Natural killer cell (primary cell): ENCODE data around the gene PTPN7. TPM values are rescaled to one million over a fixed set of nuclear protein-coding genes. Genes with fewer than 3 reads are reported as not detected.

Experiments
- ATAC-seq, 3 donors: fragments of 150-1000 bp in 2 of 3; fragments of 200-7000 bp in 1 of 3; cut with Tn5 transposase; 1 replicate in 1 of 3; 2 replicates in 2 of 3; pipeline ENCODE4 v1.10.0; 2021; ENCODE audit warnings: mild to moderate bottlenecking in 2 of 3, moderate library complexity in 2 of 3
- DNase-seq, 2 donors: peaks; one replicate each; pipeline versions ENCODE4 v3.0.0 to v3.0.0-alpha.2; 2013 to 2021; ENCODE audit warnings: mixed read lengths in 1 of 2
- H3K27ac ChIP-seq: one replicate; pipeline ENCODE4 v1.5.1; 2013; ENCODE audit warnings: mild to moderate bottlenecking, low read length
- H3K27me3 ChIP-seq: one replicate; pipeline ENCODE4 v1.6.1; 2013; ENCODE audit warnings: low read length; ENCODE audit not compliant: control insufficient read depth, insufficient read depth
- H3K36me3 ChIP-seq: one replicate; pipeline ENCODE4 v1.6.1; 2013; ENCODE audit warnings: low read length; ENCODE audit not compliant: control insufficient read depth, insufficient read depth
- H3K4me1 ChIP-seq: one replicate; pipeline ENCODE4 v1.6.1; 2013; ENCODE audit warnings: low read length; ENCODE audit not compliant: control insufficient read depth, insufficient read depth
- H3K4me3 ChIP-seq: one replicate; pipeline ENCODE4 v1.5.1; 2013; ENCODE audit warnings: low read length
- H3K9me3 ChIP-seq: one replicate; pipeline ENCODE4 v1.6.1; 2013; ENCODE audit warnings: low read length; ENCODE audit not compliant: control insufficient read depth, insufficient read depth
- H3K27ac Mint-ChIP-seq, 2 donors: one replicate each; pipeline ENCODE4 v1.8.0; 2022; ENCODE audit warnings: mild to moderate bottlenecking in 2 of 2, mixed read lengths in 2 of 2, moderate library complexity in 1 of 2
- H3K27me3 Mint-ChIP-seq, 2 donors: one replicate each; pipeline ENCODE4 v1.8.0; 2022; ENCODE audit warnings: low read depth in 2 of 2, mixed read lengths in 2 of 2
- H3K36me3 Mint-ChIP-seq: one replicate; pipeline ENCODE4 v1.8.0; 2022; ENCODE audit warnings: mixed read lengths
- H3K4me1 Mint-ChIP-seq, 2 donors: one replicate each; pipeline ENCODE4 v1.8.0; 2022; ENCODE audit warnings: mixed read lengths in 2 of 2
- H3K4me3 Mint-ChIP-seq: one replicate; pipeline ENCODE4 v1.8.0; 2022; ENCODE audit warnings: mild to moderate bottlenecking, moderate library complexity, mixed read lengths
- H3K9me3 Mint-ChIP-seq, 2 donors: one replicate each; pipeline ENCODE4 v1.8.0; 2022; ENCODE audit warnings: mixed read lengths in 2 of 2
- WGBS: methylation state at CpG from one replicate; pipeline ENCODE4 v1.1.7; 2013; ENCODE audit warnings: missing lambda C conversion rate; ENCODE audit not compliant: insufficient coverage; 5-methylcytosine and 5-hydroxymethylcytosine counted together
- intact Hi-C: fragments of 100-400 bp; cut with micrococcal nuclease; formaldehyde crosslinking; loops from one replicate; pipeline ENCODE4 v1.14.2; 2022
- total RNA-seq, 4 donors: library from RNA; stranded (reverse); fragments of 120-200 nt in 1 of 4; gene quantifications; one replicate each; pipeline versions ENCODE4 v1.2.3 to v1.2.4, GENCODE V29; 2013 to 2022
- TF ChIP-seq, protein P1 (sequence below): fragments of 200-600 bp; IDR thresholded peaks from one replicate; pipeline ENCODE4 v1.8.0; 2022; ENCODE audit warnings: antibody characterized with exemption

The PTPN7 gene
- total RNA-seq, 3 donors from 2014 or later (not counting 1 experiment from before 2014, with no cell fraction given) = 144 to 241 (median 196) TPM

DNA sequence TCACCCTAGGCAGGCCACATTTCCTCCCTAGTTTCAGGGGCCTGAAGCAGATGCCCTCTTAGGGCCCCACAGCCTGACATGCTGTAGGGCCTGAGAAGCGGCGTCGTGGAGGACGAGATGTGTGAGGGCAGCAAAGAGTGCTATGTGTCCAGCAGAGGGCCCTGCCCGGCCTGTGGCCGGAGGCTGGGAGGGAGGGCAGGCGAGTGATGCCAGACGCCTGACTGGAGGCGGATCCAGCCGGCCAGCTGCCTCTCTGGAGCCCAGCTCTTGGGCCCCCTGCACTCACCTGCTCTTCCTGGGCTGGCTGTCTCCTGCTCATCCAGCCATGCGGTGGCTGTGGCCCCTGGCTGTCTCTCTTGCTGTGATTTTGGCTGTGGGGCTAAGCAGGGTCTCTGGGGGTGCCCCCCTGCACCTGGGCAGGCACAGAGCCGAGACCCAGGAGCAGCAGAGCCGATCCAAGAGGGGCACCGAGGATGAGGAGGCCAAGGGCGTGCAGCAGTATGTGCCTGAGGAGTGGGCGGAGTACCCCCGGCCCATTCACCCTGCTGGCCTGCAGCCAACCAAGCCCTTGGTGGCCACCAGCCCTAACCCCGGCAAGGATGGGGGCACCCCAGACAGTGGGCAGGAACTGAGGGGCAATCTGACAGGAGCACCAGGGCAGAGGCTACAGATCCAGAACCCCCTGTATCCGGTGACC is 37.6 kb downstream of the PTPN7 start, which contains the start of gene GPR37L1:
GPR37L1 (plus strand) TSS at position 279 of the 697 bp plus-strand sequence; CDS start at position 326, 47 bp downstream.
- no peak within 1 kb of the TSS for H3K4me3 ChIP-seq
- Mint-ChIP-seq H3K9me3 (no peaks in the 10 kb centered on the region), H3K27me3 (peaks cover 10% of the 10 kb centered on the region in 2 donors), H3K36me3 (no peaks in the 10 kb centered on the region), H3K4me3 (no peak within 1 kb of the TSS), H3K4me1 (no peaks in the 10 kb centered on the region), H3K27ac (no peak within 1 kb of the TSS)
- H3K27ac ChIP-seq = no peak within 1 kb of the TSS
- ATAC-seq (no peak), DNase-seq (no peak)
- no peaks in the 10 kb centered on the region for H3K27me3 ChIP-seq
- H3K4me1 ChIP-seq = no peaks in the 10 kb centered on the region
- no peaks in the 10 kb centered on the region for H3K9me3 ChIP-seq
- TF ChIP-seq, protein P1, sequence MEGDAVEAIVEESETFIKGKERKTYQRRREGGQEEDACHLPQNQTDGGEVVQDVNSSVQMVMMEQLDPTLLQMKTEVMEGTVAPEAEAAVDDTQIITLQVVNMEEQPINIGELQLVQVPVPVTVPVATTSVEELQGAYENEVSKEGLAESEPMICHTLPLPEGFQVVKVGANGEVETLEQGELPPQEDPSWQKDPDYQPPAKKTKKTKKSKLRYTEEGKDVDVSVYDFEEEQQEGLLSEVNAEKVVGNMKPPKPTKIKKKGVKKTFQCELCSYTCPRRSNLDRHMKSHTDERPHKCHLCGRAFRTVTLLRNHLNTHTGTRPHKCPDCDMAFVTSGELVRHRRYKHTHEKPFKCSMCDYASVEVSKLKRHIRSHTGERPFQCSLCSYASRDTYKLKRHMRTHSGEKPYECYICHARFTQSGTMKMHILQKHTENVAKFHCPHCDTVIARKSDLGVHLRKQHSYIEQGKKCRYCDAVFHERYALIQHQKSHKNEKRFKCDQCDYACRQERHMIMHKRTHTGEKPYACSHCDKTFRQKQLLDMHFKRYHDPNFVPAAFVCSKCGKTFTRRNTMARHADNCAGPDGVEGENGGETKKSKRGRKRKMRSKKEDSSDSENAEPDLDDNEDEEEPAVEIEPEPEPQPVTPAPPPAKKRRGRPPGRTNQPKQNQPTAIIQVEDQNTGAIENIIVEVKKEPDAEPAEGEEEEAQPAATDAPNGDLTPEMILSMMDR = no peak
- WGBS = 87% methylated on average over 19 of the region's 19 CpGs
- intact Hi-C loops = no loop called here
- no peaks in the 10 kb centered on the region for H3K36me3 ChIP-seq

DNA sequence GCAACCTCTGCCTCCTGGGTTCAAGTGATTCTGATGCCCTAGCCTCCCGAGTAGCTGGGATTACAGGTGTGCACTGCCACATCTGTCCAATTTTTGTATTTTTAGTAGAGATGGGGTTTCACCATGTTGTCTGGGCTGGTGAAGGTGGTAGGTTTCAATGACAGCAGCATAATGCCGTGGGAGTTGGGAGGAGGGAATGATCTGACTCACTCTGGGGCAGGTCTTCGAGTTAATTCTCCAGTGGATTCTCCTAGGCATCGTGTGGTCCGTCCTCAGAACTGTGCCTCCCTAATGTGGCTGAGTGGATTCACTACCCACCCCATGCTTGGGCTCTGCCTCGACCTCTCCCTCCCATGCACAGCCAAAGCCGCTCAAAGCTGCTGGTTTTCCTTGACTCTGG is 39.4 kb downstream of the PTPN7 start:
- Histone ChIP-seq H3K4me1 (no peaks in the 10 kb centered on the region), H3K27ac (no peak overlapping the region), H3K9me3 (no peaks in the 10 kb centered on the region), H3K4me3 (no peak overlapping the region), H3K36me3 (no peaks in the 10 kb centered on the region), H3K27me3 (no peaks in the 10 kb centered on the region)
- H3K4me1 Mint-ChIP-seq = no peaks in the 10 kb centered on the region
- WGBS = 79% methylated on average over 7 of the region's 7 CpGs
- H3K27ac Mint-ChIP-seq = no peak overlapping the region
- intact Hi-C loops = no loop called here
- H3K36me3 Mint-ChIP-seq = no peaks in the 10 kb centered on the region
- ATAC-seq (no peak), DNase-seq (no peak)
- H3K27me3 Mint-ChIP-seq = peaks cover 10% of the 10 kb centered on the region in 2 donors
- H3K4me3 Mint-ChIP-seq = no peak overlapping the region
- TF ChIP-seq, protein P1 = no peak
- H3K9me3 Mint-ChIP-seq = no peaks in the 10 kb centered on the region

DNA sequence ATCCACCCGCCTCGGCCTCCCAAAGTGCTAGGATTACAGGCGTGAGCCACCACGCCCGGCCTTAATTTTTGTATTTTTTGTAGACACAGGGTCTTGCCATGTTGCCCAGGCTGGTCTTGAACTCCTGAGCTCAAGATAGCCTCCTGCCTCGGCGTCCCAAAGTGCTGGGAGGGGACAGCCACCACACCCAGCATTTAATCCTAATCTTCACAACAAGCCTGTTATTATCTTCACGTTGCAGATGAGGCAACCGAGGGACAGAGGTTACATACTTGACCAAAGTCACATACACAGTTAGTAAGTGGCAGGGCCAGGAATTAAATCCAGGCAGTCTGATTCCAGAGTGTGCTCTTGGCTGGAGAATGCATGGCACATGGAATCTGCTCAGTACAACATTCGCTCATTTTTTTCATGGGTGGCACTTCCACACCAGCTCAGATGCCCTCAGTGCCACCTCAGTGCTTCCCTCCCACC is 42.5 kb downstream of the PTPN7 start:
- Mint-ChIP-seq H3K36me3 (no peaks in the 10 kb centered on the region), H3K27me3 (peaks cover 10 to 14% of the 10 kb centered on the region in 2 donors), H3K27ac (no peak overlapping the region), H3K9me3 (no peaks in the 10 kb centered on the region), H3K4me3 (no peak overlapping the region), H3K4me1 (no peaks in the 10 kb centered on the region)
- Histone ChIP-seq H3K27me3 (no peaks in the 10 kb centered on the region), H3K9me3 (no peaks in the 10 kb centered on the region), H3K4me1 (no peaks in the 10 kb centered on the region), H3K4me3 (no peak overlapping the region), H3K36me3 (no peaks in the 10 kb centered on the region), H3K27ac (no peak overlapping the region)
- ATAC-seq = no peak
- intact Hi-C loops = no loop called here
- 84% methylated on average over 10 of the region's 10 CpGs for WGBS
- TF ChIP-seq, protein P1 = no peak
- no peak for DNase-seq
